SK-N-MC (cell line): ENCODE results near the gene UBE2L6.

ENCODE experiments used
- EZH2 ChIP-seq: fragments of 200-600 bp; sonication (generic); IDR thresholded peaks from one replicate; pipeline ENCODE4 v1.6.1; 2017; ENCODE audit warnings: antibody characterized with exemption
- POLR2AphosphoS5 ChIP-seq: IDR thresholded peaks from 2 replicates; pipeline ENCODE4 v1.6.1; 2012; ENCODE audit warnings: mild to moderate bottlenecking, low read depth, low read length, borderline replicate concordance

DNA sequence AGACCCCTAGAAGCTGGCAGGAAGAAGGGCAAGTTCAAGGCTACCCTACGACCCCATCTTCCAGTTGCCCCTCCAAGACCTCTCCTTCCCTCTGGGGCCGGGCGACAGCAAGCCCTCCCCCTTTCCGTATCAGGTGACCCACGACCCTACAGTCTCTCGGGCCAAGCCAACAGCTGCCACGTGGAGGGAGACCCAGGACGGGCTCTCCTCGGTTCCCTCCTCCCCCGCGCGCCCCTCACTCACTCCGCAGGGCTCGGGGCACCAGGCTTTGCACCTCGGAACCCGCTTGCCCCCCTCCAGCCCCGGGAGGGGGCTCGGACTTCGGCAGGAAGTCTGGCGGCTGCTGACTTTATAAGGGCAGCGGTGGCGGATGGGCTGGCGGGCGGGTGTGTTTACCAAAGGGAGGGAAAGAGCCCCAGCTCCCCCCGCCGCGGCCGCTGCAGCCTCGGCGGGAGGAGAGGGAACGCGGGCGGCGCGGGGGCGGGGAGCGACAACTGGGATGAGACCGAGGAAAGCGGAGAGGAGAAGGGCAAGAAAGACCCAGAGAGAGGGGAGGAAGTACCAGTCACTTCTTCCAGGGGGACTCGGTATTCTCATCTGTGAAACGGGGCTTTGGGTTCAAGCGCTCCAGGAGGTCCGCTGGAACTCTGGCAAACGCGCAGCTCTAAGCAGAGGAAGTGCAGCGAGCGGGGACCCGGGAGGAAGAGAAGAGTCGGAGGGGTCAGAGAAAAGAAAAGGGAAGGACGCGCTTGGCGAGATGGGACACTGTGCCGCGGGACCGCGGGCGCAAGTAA lies 52.7 kb downstream of the UBE2L6 start:
- TF ChIP-seq EZH2 (no peak), POLR2AphosphoS5 (no peak; the same call in 1 of the 2 replicates)
